ENCODE measurements around the gene DMAC2.
"Not testable (repeated sequence)": the region's sequence is repeated elsewhere in the genome, so short reads cannot be mapped to it uniquely, and the experiment has no call there.

Gene DMAC2

GRCh38 chr19:41421973-41422372, 17.7 kb downstream of the DMAC2 start:
- no peak for DNase-seq

- DNase-seq = no peak
These were observed 18.4 kb downstream of the DMAC2 start for GRCh38 chr19:41421314-41421713.

- peak; percentile 93 for DNase-seq
These were observed 19.4 kb downstream of the DMAC2 start for GRCh38 chr19:41420101-41420880.

- DNase-seq = peak; percentile 60
These were observed 23.5 kb downstream of the DMAC2 start for GRCh38 chr19:41416194-41416674.

- no peak for DNase-seq
These were observed 24.5 kb downstream of the DMAC2 start for GRCh38 chr19:41415154-41415571.

- no peak for DNase-seq
These were observed 25.3 kb downstream of the DMAC2 start for GRCh38 chr19:41414461-41414860.

GRCh38 chr19:41413947-41414346, 25.8 kb downstream of the DMAC2 start:
- no peak for DNase-seq

- no peak for DNase-seq
These were observed 26.8 kb downstream of the DMAC2 start for GRCh38 chr19:41412953-41413352.

GRCh38 chr19:41411968-41412265, 27.8 kb downstream of the DMAC2 start:
- DNase-seq = no peak

GRCh38 chr19:41411100-41411967, 28.4 kb downstream of the DMAC2 start:
- DNase-seq = no peak

GRCh38 chr19:41410336-41411054, 29.2 kb downstream of the DMAC2 start:
- peak; percentile 59 for DNase-seq

GRCh38 chr19:41409288-41409687, 30.4 kb downstream of the DMAC2 start:
- DNase-seq = no peak

GRCh38 chr19:41408846-41409245, 30.9 kb downstream of the DMAC2 start:
- not testable (repeated sequence) for DNase-seq

GRCh38 chr19:41408256-41408655, 31.5 kb downstream of the DMAC2 start:
- peak; percentile 75 for DNase-seq

- peak; percentile 88 for DNase-seq
These were observed 32.4 kb downstream of the DMAC2 start for GRCh38 chr19:41407271-41407670.

GRCh38 chr19:41405776-41406175, 33.9 kb downstream of the DMAC2 start:
- no peak for DNase-seq

- no peak for DNase-seq
These were observed 36.3 kb downstream of the DMAC2 start for GRCh38 chr19:41403181-41403970.

GRCh38 chr19:41402010-41402409, 37.7 kb downstream of the DMAC2 start:
- no peak for DNase-seq

GRCh38 chr19:41401483-41401882, 38.2 kb downstream of the DMAC2 start:
- DNase-seq = no peak

GRCh38 chr19:41399525-41399924, 40.2 kb downstream of the DMAC2 start:
- no peak for DNase-seq

GRCh38 chr19:41399091-41399490, 40.6 kb downstream of the DMAC2 start:
- no peak for DNase-seq

GRCh38 chr19:41398598-41398997, 41.1 kb downstream of the DMAC2 start:
- no peak for DNase-seq

- peak; percentile 21 for DNase-seq
These were observed 41.7 kb downstream of the DMAC2 start for GRCh38 chr19:41398050-41398418.
